ENCODE results near the gene GABPB1. TPM values are rescaled to one million over a fixed set of nuclear protein-coding genes. Genes with fewer than 3 reads are reported as not detected.

The GABPB1 gene
- total RNA-seq, 1 donor from 2014 or later: 48.9 TPM

GRCh38 chr15:50236433-50236832 lies 118.6 kb downstream of the GABPB1 start:
- H3K4me3 ChIP-seq (ENCODE audit: low read depth, low read length): no peak overlapping the region
- no peak for DNase-seq (ENCODE audit: low read depth)
- no peak for TF ChIP-seq CTCF (conservative IDR thresholded peaks at IDR 0.05; ENCODE audit: low read depth, low read length)

- no peak for TF ChIP-seq CTCF (conservative IDR thresholded peaks at IDR 0.05; ENCODE audit: low read depth, low read length)
- H3K4me3 ChIP-seq (ENCODE audit: low read depth, low read length): no peak overlapping the region
- no peak for DNase-seq (ENCODE audit: low read depth)
Observed at GRCh38 chr15:50235794-50236193, 119.2 kb downstream of the GABPB1 start.

GRCh38 chr15:50234764-50235163 lies 120.2 kb downstream of the GABPB1 start:
- peak; percentile 3 for TF ChIP-seq CTCF (conservative IDR thresholded peaks at IDR 0.05; ENCODE audit: low read depth, low read length)
- H3K4me3 ChIP-seq (ENCODE audit: low read depth, low read length): no peak overlapping the region
- DNase-seq (ENCODE audit: low read depth): no peak

GRCh38 chr15:50233192-50233736 lies 121.7 kb downstream of the GABPB1 start:
- DNase-seq (ENCODE audit: low read depth): no peak
- no peak overlapping the region for H3K4me3 ChIP-seq (ENCODE audit: low read depth, low read length)
- no peak for TF ChIP-seq CTCF (conservative IDR thresholded peaks at IDR 0.05; ENCODE audit: low read depth, low read length)

- no peak for DNase-seq (ENCODE audit: low read depth)
- H3K4me3 ChIP-seq (ENCODE audit: low read depth, low read length): no peak overlapping the region
- no peak for TF ChIP-seq CTCF (conservative IDR thresholded peaks at IDR 0.05; ENCODE audit: low read depth, low read length)
Observed at GRCh38 chr15:50232791-50233190, 122.2 kb downstream of the GABPB1 start.

GRCh38 chr15:50231761-50232160 lies 123.2 kb downstream of the GABPB1 start:
- TF ChIP-seq CTCF (conservative IDR thresholded peaks at IDR 0.05; ENCODE audit: low read depth, low read length): no peak
- H3K4me3 ChIP-seq (ENCODE audit: low read depth, low read length): no peak overlapping the region
- no peak for DNase-seq (ENCODE audit: low read depth)

GRCh38 chr15:50229336-50229735 lies 125.7 kb downstream of the GABPB1 start:
- H3K4me3 ChIP-seq (ENCODE audit: low read depth, low read length): no peak overlapping the region
- no peak for TF ChIP-seq CTCF (conservative IDR thresholded peaks at IDR 0.05; ENCODE audit: low read depth, low read length)
- DNase-seq (ENCODE audit: low read depth): no peak
